HG03354 (cell line): ENCODE results near the gene STK16.

Source experiments
- ATAC-seq: cut with Tn5 transposase; IDR thresholded peaks from one replicate; pipeline ENCODE4 v1.9.1; 2021; ENCODE audit warnings: mild to moderate bottlenecking; ENCODE audit not compliant: unreplicated experiment, poor library complexity, severe bottlenecking

Gene STK16

GRCh38 chr2:219213026-219213415 lies 32.3 kb upstream of the STK16 start:
- no peak for ATAC-seq

- no peak for ATAC-seq
These were observed 31.7 kb upstream of the STK16 start for GRCh38 chr2:219213486-219214071.

- no peak for ATAC-seq
These were observed 31.1 kb upstream of the STK16 start for GRCh38 chr2:219214141-219214540.

- no peak for ATAC-seq
These were observed 30.5 kb upstream of the STK16 start for GRCh38 chr2:219214786-219215185.

GRCh38 chr2:219215871-219216534 lies 29.3 kb upstream of the STK16 start:
- ATAC-seq = no peak

GRCh38 chr2:219216535-219216915 lies 28.8 kb upstream of the STK16 start:
- ATAC-seq = no peak

- peak; percentile 38 for ATAC-seq
These were observed 27.0 kb upstream of the STK16 start for GRCh38 chr2:219218217-219218731.

GRCh38 chr2:219218732-219219701 lies 26.3 kb upstream of the STK16 start, which contains the start of gene ABCB6:
TSS of gene ABCB6 (minus strand) at chr2:219218958. CDS start at chr2:219218673, 285 bp downstream.
- peak; percentile 87 for ATAC-seq

- no peak for ATAC-seq
These were observed 25.3 kb upstream of the STK16 start for GRCh38 chr2:219219784-219220532.

- ATAC-seq = no peak
These were observed 24.5 kb upstream of the STK16 start for GRCh38 chr2:219220652-219221402.

GRCh38 chr2:219221957-219222518 lies 23.2 kb upstream of the STK16 start:
- no peak for ATAC-seq

- ATAC-seq = no peak
These were observed 21.3 kb upstream of the STK16 start for GRCh38 chr2:219223831-219224610.

- no peak for ATAC-seq
These were observed 19.9 kb upstream of the STK16 start for GRCh38 chr2:219225350-219225749.

GRCh38 chr2:219228041-219228910 lies 17.0 kb upstream of the STK16 start:
- ATAC-seq = no peak

GRCh38 chr2:219228911-219229304 lies 16.4 kb upstream of the STK16 start:
- no peak for ATAC-seq

GRCh38 chr2:219229305-219230058 lies 15.8 kb upstream of the STK16 start, which contains the start of the genes ANKZF1 and ATG9A:
TSS of gene ANKZF1 (plus strand) at chr2:219229806. CDS start at chr2:219230258, 452 bp downstream.
TSS of gene ATG9A (minus strand) at chr2:219229636. CDS start at chr2:219228024, 1,612 bp downstream.
- ATAC-seq = peak; percentile 98
